GM12873 (cell line): ENCODE data around the gene SLC45A1.

Experiments used
- CTCF ChIP-seq: IDR thresholded peaks from 2 replicates; pipeline ENCODE4 v1.5.1; 2012; ENCODE audit warnings: low read depth, mild to moderate bottlenecking, moderate library complexity, low read length, control low read depth; ENCODE audit not compliant: insufficient read depth; ENCODE audit errors: missing control alignments

SLC45A1 gene

GRCh38 chr1:8362701-8363101 lies 44.8 kb downstream of the SLC45A1 start:
- no peak for TF ChIP-seq CTCF

GRCh38 chr1:8363186-8363766 lies 45.4 kb downstream of the SLC45A1 start:
- no peak for TF ChIP-seq CTCF

- TF ChIP-seq CTCF, result no peak
Measured at GRCh38 chr1:8363767-8364301, 45.9 kb downstream of the SLC45A1 start.

GRCh38 chr1:8364528-8365442 lies 46.9 kb downstream of the SLC45A1 start:
- no peak for TF ChIP-seq CTCF

- TF ChIP-seq CTCF, result no peak
Measured at GRCh38 chr1:8365661-8366362, 47.9 kb downstream of the SLC45A1 start.

- no peak for TF ChIP-seq CTCF
Measured at GRCh38 chr1:8367571-8368194, 49.8 kb downstream of the SLC45A1 start.
